ENCODE results near the gene FOXA1.

GRCh38 chr14:37563189-37563588 lies 31.9 kb downstream of the FOXA1 start:
- TF ChIP-seq CTCF (conservative IDR thresholded peaks at IDR 0.05 in 1 of 2, IDR thresholded peaks at IDR 0.05 in 1 of 2; ENCODE audit: low read depth in 1 of 2, low read length in 2 of 2) (no peak), EZH2 (IDR thresholded peaks at IDR 0.05; ENCODE audit: low read length, missing control alignments) (no peak)
